IMR-90 (cell line): Measurements from ENCODE around the gene KIFC3. TPM values are rescaled to one million over a fixed set of nuclear protein-coding genes. Genes with fewer than 3 reads are reported as not detected.

ENCODE experiments used
- ATAC-seq: fragments of 200-7000 bp; cut with Tn5 transposase; 2 replicates; pipeline ENCODE4 v1.9.1; 2020; ENCODE audit warnings: low read depth, mild to moderate bottlenecking, moderate library complexity
- BruUV-seq: library from RNA; stranded (reverse); fragments of 400-500 nt; replicated peaks from 2 replicates; lab custom pipeline; 2021; lab: Mats Ljungman, UMichigan
- CTCF ChIA-PET: fragments of 300-600 bp; formaldehyde crosslinking; extraction: SDS; loops from one replicate; lab custom pipeline; 2021; ENCODE audit warnings: antibody characterized with exemption; lab: Yijun Ruan, JAX
- POLR2A ChIA-PET: fragments of 300-600 bp; sonication (Branson Sonifier 250); formaldehyde crosslinking; loops from one replicate; lab custom pipeline; 2022; ENCODE audit warnings: antibody characterized with exemption; ENCODE audit not compliant: unreplicated experiment; lab: Charles Lee
- DNase-seq: peaks from one replicate; pipeline ENCODE4 v3.0.0; 2013
- H2AFZ ChIP-seq: replicated peaks from 2 replicates; pipeline ENCODE3; 2013; ENCODE audit warnings: low read length, mild to moderate bottlenecking; ENCODE audit not compliant: poor library complexity
- H2AK5ac ChIP-seq: 2 replicates; pipeline ENCODE4 v1.6.1; 2013; ENCODE audit warnings: low read depth, low read length, inconsistent platforms
- H2AK9ac ChIP-seq: replicated peaks from 2 replicates; pipeline ENCODE3; 2013; ENCODE audit warnings: mild to moderate bottlenecking, low read depth, low read length, moderate library complexity; ENCODE audit not compliant: poor library complexity
- H2BK120ac ChIP-seq: 2 replicates; pipeline ENCODE4 v1.6.1; 2013; ENCODE audit warnings: low read depth, low read length, inconsistent platforms
- H2BK15ac ChIP-seq: 3 replicates; pipeline ENCODE4 v1.6.1; 2013; ENCODE audit warnings: low read depth, low read length, inconsistent platforms
- H2BK20ac ChIP-seq: 2 replicates; pipeline ENCODE4 v1.6.1; 2013; ENCODE audit warnings: low read depth, mild to moderate bottlenecking, inconsistent platforms, low read length, moderate library complexity
- H2BK5ac ChIP-seq: 2 replicates; pipeline ENCODE4 v1.6.1; 2013; ENCODE audit warnings: mild to moderate bottlenecking, low read depth, low read length, inconsistent platforms; ENCODE audit not compliant: poor library complexity, severe bottlenecking
- H3K14ac ChIP-seq: replicated peaks from 2 replicates; pipeline ENCODE4 v1.6.1; 2013; ENCODE audit warnings: low read depth, low read length, inconsistent platforms
- H3K18ac ChIP-seq: 2 replicates; pipeline ENCODE4 v1.6.1; 2013; ENCODE audit warnings: low read depth, low read length, control low read depth
- H3K23ac ChIP-seq: 2 replicates; pipeline ENCODE4 v1.6.1; 2013; ENCODE audit warnings: low read depth, low read length, inconsistent platforms
- H3K27ac ChIP-seq: 2 replicates; pipeline ENCODE4 v1.5.1; 2013; ENCODE audit warnings: mild to moderate bottlenecking, control low read depth, low read length; ENCODE audit not compliant: insufficient read depth
- H3K27me3 ChIP-seq: 2 replicates; pipeline ENCODE4 v1.6.1; 2013; ENCODE audit warnings: low read length; ENCODE audit not compliant: control insufficient read depth, insufficient read depth
- H3K36me3 ChIP-seq: 2 replicates; pipeline ENCODE4 v1.6.1; 2013; ENCODE audit warnings: low read length, mixed read lengths; ENCODE audit not compliant: control insufficient read depth, insufficient read depth
- H3K4ac ChIP-seq: 2 replicates; pipeline ENCODE4 v1.6.1; 2013; ENCODE audit warnings: low read depth, low read length, inconsistent platforms
- H3K4me1 ChIP-seq: 2 replicates; pipeline ENCODE4 v1.6.1; 2013; ENCODE audit warnings: low read length, mixed read lengths; ENCODE audit not compliant: control insufficient read depth, insufficient read depth
- H3K4me2 ChIP-seq: 2 replicates; pipeline ENCODE4 v1.6.1; 2013; ENCODE audit warnings: low read depth, mild to moderate bottlenecking, control low read depth, low read length, moderate library complexity
- H3K4me3 ChIP-seq: 2 replicates; pipeline ENCODE4 v1.5.1; 2013; ENCODE audit warnings: low read depth, mild to moderate bottlenecking, control low read depth, low read length, moderate library complexity; ENCODE audit not compliant: insufficient read depth
- H3K56ac ChIP-seq: 2 replicates; pipeline ENCODE4 v1.6.1; 2013; ENCODE audit warnings: low read length, inconsistent platforms; ENCODE audit not compliant: insufficient read depth; ENCODE audit errors: extremely low read depth
- H3K79me1 ChIP-seq, 2 experiments: 2 replicates each; pipeline ENCODE4 v1.6.1; 2013; ENCODE audit warnings: low read length in 2 of 2, inconsistent platforms in 1 of 2, low read depth in 1 of 2
- H3K9ac ChIP-seq: 2 replicates; pipeline ENCODE4 v1.6.1; 2013; ENCODE audit warnings: low read depth, low read length, control low read depth
- H3K9me1 ChIP-seq: 2 replicates; pipeline ENCODE4 v1.6.1; 2013; ENCODE audit warnings: low read length, inconsistent platforms; ENCODE audit not compliant: insufficient read depth
- H3K9me3 ChIP-seq: 2 replicates; pipeline ENCODE4 v1.6.1; 2013; ENCODE audit warnings: low read length; ENCODE audit not compliant: control insufficient read depth, insufficient read depth
- H4K20me1 ChIP-seq: 2 replicates; pipeline ENCODE4 v1.6.1; 2013; ENCODE audit warnings: low read length, inconsistent platforms; ENCODE audit not compliant: insufficient read depth
- H4K5ac ChIP-seq: 2 replicates; pipeline ENCODE4 v1.6.1; 2013; ENCODE audit warnings: mild to moderate bottlenecking, low read depth, low read length, control low read depth
- H4K8ac ChIP-seq, 2 experiments: 2 replicates each; pipeline ENCODE4 v1.6.1; 2013; ENCODE audit warnings: low read depth in 2 of 2, low read length in 2 of 2, control low read depth in 1 of 2, inconsistent platforms in 1 of 2
- H4K91ac ChIP-seq: 2 replicates; pipeline ENCODE4 v1.6.1; 2013; ENCODE audit warnings: low read depth, low read length, inconsistent platforms; ENCODE audit not compliant: insufficient read depth
- BHLHE40 ChIP-seq: fragments of 150-350 bp; IDR thresholded peaks from 2 replicates; pipeline ENCODE4 v1.6.1; 2016; ENCODE audit warnings: mild to moderate bottlenecking, low read depth, low read length
- CEBPB ChIP-seq: IDR thresholded peaks from 2 replicates; pipeline ENCODE4 v1.6.1; 2012; ENCODE audit warnings: low read depth, low read length, improper control_type of control experiment
- MAFK ChIP-seq: IDR thresholded peaks from 2 replicates; pipeline ENCODE4 v1.6.1; 2012; ENCODE audit warnings: low read depth, low read length, improper control_type of control experiment
- POLR2A ChIP-seq: IDR thresholded peaks from 2 replicates; pipeline ENCODE4 v1.6.1; 2012; ENCODE audit warnings: mild to moderate bottlenecking, low read depth, low read length
- RCOR1 ChIP-seq: IDR thresholded peaks from 2 replicates; pipeline ENCODE4 v1.6.1; 2012; ENCODE audit warnings: mild to moderate bottlenecking, low read length, improper control_type of control experiment; ENCODE audit not compliant: insufficient replicate concordance
- RFX5 ChIP-seq: IDR thresholded peaks from 2 replicates; pipeline ENCODE4 v1.8.0; 2012; ENCODE audit warnings: low read depth, mild to moderate bottlenecking, low read length, moderate library complexity
- WGBS, 2 experiments: methylation state at CpG; one replicate each; pipeline versions ENCODE4 v1.1.5 to v1.1.7; 2013; ENCODE audit warnings: missing lambda C conversion rate in 2 of 2; ENCODE audit not compliant: insufficient read length in 1 of 2; ENCODE audit errors: extremely low coverage in 2 of 2; 5-methylcytosine and 5-hydroxymethylcytosine counted together
- dilution Hi-C: fragments of 300-500 bp; cut with HindIII; formaldehyde crosslinking; loops from one replicate; pipeline ENCODE4 v1.14.3; 2018; ENCODE audit warnings: low sequenced_read_pairs; ENCODE audit not compliant: unreplicated experiment
- in situ Hi-C: fragments of 300-500 bp; cut with MboI; formaldehyde crosslinking; loops from 3 replicates; pipeline ENCODE4 v1.14.3; 2019; ENCODE audit warnings: low sequenced_read_pairs, inconsistent platforms, mixed read lengths
- intact Hi-C: fragments of 100-400 bp; cut with micrococcal nuclease; formaldehyde crosslinking; loops from 2 replicates; pipeline ENCODE4 v1.10.0; 2022
- polyA plus RNA-seq, 3 experiments: library from polyadenylated mRNA; depleted of rRNA; stranded (reverse); fragments of >200 nt; gene quantifications; 2 replicates each; pipeline ENCODE4 v1.2.3, GENCODE V29; 2012; ENCODE audit warnings: low replicate concordance in 1 of 3
- total RNA-seq: library from RNA; depleted of rRNA; stranded (reverse); fragments of >200 nt; gene quantifications from 2 replicates; pipeline ENCODE4 v1.2.3, GENCODE V29; 2012

KIFC3 gene
- total and polyA plus RNA-seq, 2 of the 4 experiments (the other 2 are of a cell fraction): 48.6 to 62.5 TPM

- no peak for TF ChIP-seq RCOR1
These were observed 46.4 kb downstream of the KIFC3 start (continued) for GRCh38 chr16:57755726-57756423.

- no peak overlapping the region for H4K8ac ChIP-seq
- POLR2A ChIA-PET: no interaction called here
- no peak overlapping the region for H2AK5ac ChIP-seq
- H2BK20ac ChIP-seq: no peak overlapping the region
- no peak overlapping the region for H2BK15ac ChIP-seq
- H3K4me3 ChIP-seq: no peak overlapping the region
- H2AFZ ChIP-seq: no peak overlapping the region
- CTCF ChIA-PET: interaction anchor here (0.5 kb wide), 1 partner anchor 496 kb away, joined by 3 read pairs; no protein-coding TSS in a partner anchor
- no peak overlapping the region for H2AK9ac ChIP-seq
- no peaks in the 10 kb centered on the region for H3K9me1 ChIP-seq
- dilution Hi-C loops: no loop called here
- H4K20me1 ChIP-seq: no peaks in the 10 kb centered on the region; the same call in 1 of the 2 replicates
- TF ChIP-seq RFX5: no peak
- TF ChIP-seq CEBPB: no peak
- no peak for TF ChIP-seq MAFK
- no peak for TF ChIP-seq BHLHE40
- no peak for TF ChIP-seq POLR2A
- no peak overlapping the region for H3K9ac ChIP-seq
- H4K5ac ChIP-seq: no peak overlapping the region
- intact Hi-C loops: no loop called here
- 0 out of 2 replicates have a peak, but pooled peaks cover 2% of the 10 kb centered on the region for H3K4me1 ChIP-seq
- H3K18ac ChIP-seq: no peak overlapping the region
- BruUV-seq: no TSS peak
- H2BK5ac ChIP-seq: no peak overlapping the region
- DNase-seq (no peak), ATAC-seq (no peak)
- no peak overlapping the region for H3K27ac ChIP-seq
- WGBS, 2 experiments: 79% methylated on average over 16 of the region's 24 CpGs; no CpG with 5 or more reads in 1 of the 2 experiments
- H3K4me2 ChIP-seq: no peak overlapping the region
- H3K56ac ChIP-seq: no peak overlapping the region
- no peak overlapping the region for H3K4ac ChIP-seq
- H3K27me3 ChIP-seq: no peaks in the 10 kb centered on the region
- no peak overlapping the region for H4K91ac ChIP-seq
- no peaks in the 10 kb centered on the region for H3K9me3 ChIP-seq
- in situ Hi-C loops: loop anchor here (10.0 kb wide), 2 partner anchors 110 to 250 kb away; partner anchors contain the start of genes USB1 and ZNF319
- no peak overlapping the region for H3K14ac ChIP-seq
- no peak overlapping the region for H2BK120ac ChIP-seq
- H3K79me1 ChIP-seq: no peaks in the 10 kb centered on the region
- H3K23ac ChIP-seq: no peak overlapping the region
- peaks cover 47% of the 10 kb centered on the region for H3K36me3 ChIP-seq
These were observed 47.1 kb downstream of the KIFC3 start for GRCh38 chr16:57755061-57755684.
